ENCODE measurements around the gene KRTAP5-6.
A peak's percentile ranks its signal among the peaks of the same experiment; 100 is the strongest.

KRTAP5-6 gene

GRCh38 chr11:1703146-1703545 is 6.2 kb downstream of the KRTAP5-6 start:
- DNase-seq: no peak

GRCh38 chr11:1705126-1706052 is 8.4 kb downstream of the KRTAP5-6 start:
- no peak for DNase-seq

GRCh38 chr11:1706634-1707400 is 9.8 kb downstream of the KRTAP5-6 start:
- no peak for DNase-seq

- DNase-seq: no peak
Measured at GRCh38 chr11:1707751-1708150, 10.8 kb downstream of the KRTAP5-6 start.

- no peak for DNase-seq
Measured at GRCh38 chr11:1708716-1709115, 11.7 kb downstream of the KRTAP5-6 start.

GRCh38 chr11:1714908-1715885 is 18.2 kb downstream of the KRTAP5-6 start:
- DNase-seq: peak; percentile 31

- DNase-seq: no peak
Measured at GRCh38 chr11:1717745-1718144, 20.8 kb downstream of the KRTAP5-6 start.

GRCh38 chr11:1718326-1718725 is 21.3 kb downstream of the KRTAP5-6 start:
- no peak for DNase-seq

GRCh38 chr11:1719781-1720180 is 22.8 kb downstream of the KRTAP5-6 start:
- no peak for DNase-seq

- no peak for DNase-seq
Measured at GRCh38 chr11:1727096-1727690, 30.2 kb downstream of the KRTAP5-6 start.

GRCh38 chr11:1727861-1728260 is 30.9 kb downstream of the KRTAP5-6 start:
- no peak for DNase-seq

GRCh38 chr11:1728301-1728700 is 31.3 kb downstream of the KRTAP5-6 start:
- no peak for DNase-seq

GRCh38 chr11:1728931-1729691 is 32.1 kb downstream of the KRTAP5-6 start:
- DNase-seq: no peak

GRCh38 chr11:1729692-1730011 is 32.7 kb downstream of the KRTAP5-6 start:
- no peak for DNase-seq

GRCh38 chr11:1730059-1730629 is 33.1 kb downstream of the KRTAP5-6 start:
- DNase-seq: no peak

GRCh38 chr11:1731451-1732059 is 34.6 kb downstream of the KRTAP5-6 start:
- DNase-seq: no peak

- no peak for DNase-seq
Measured at GRCh38 chr11:1732418-1733008, 35.5 kb downstream of the KRTAP5-6 start.

GRCh38 chr11:1733009-1733715 is 36.2 kb downstream of the KRTAP5-6 start:
- DNase-seq: no peak

- no peak for DNase-seq
Measured at GRCh38 chr11:1733716-1734640, 37.0 kb downstream of the KRTAP5-6 start.
